ENCODE data around the gene CAB39.

The CAB39 gene

GRCh38 chr2:230788554-230789175 lies 76.0 kb downstream of the CAB39 start:
- DNase-seq, result no peak

DNA sequence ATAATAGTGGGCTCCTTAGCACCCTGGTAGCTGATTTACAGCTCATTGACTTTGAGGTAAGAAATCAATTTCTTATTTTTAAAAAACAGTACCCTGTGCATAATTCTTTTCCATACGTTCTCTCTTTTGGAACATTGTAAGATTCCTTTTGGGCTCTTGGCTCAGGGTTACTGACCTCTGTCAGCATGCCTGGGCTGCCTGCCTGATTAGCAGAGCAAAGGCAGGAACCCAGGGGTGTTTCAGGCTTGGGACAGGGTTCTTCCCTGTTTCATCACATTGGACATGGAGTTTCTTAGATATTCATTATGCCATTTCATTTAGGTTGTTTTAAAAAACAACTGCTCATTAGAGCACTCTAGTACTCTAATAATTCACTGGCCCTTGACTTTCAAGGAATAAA lies 78.3 kb downstream of the CAB39 start:
- no peak for DNase-seq

DNA sequence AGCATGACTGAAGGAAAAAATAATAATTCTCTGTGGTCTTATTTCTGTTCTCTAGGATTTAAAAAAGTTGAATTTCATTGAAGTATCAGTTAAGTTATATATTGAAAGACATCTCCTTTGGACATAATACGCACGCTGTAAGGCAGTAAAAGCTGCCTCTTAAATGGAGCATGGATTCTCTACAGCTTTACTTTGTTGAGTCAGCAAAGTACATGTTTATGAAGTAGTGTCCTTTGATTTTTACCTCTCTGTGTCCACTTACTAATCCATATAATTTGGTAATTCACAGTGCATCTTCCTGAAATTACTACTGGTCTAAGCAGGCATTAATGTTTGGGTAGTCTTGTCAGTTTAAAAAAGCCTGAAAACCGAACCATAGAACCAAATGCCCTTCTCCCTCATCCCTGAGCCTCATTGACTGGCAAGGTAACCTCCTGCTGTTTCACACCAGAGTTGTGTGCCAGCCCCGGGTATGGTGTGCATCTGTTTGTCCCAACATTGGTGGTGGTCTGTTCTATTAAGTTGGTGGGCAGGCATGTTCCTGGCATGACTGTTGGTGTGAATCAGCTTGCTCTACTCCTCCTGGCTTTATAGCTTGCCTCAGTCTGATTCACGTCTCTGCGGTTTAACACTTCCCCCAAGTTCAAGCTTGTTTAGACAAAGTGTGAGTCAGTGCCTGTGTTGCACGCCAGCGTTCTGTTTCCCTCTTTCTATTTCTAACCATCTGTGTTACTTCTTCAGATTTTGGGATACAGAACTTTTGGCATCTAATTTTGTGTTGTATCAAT lies 81.1 kb downstream of the CAB39 start:
- peak; percentile 97 for DNase-seq

DNA sequence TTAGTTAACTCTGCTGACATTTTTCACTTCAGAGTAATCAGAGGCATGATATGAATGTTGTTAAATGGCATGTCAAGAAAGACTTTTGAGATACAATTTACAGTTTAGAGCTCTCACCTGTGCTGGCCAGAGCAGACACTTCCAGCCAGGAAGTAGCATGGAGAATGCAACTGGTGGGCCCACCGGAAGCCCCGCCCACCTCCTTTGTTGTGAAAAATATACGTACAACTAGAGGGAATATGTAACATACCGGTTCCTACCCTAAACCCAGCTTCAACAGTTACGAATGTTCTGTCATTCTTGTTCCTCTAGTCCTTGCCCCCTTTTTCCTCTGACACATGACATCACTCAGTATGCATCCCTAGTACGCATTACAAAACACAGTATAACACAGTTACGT lies 81.9 kb downstream of the CAB39 start:
- DNase-seq, result no peak

DNA sequence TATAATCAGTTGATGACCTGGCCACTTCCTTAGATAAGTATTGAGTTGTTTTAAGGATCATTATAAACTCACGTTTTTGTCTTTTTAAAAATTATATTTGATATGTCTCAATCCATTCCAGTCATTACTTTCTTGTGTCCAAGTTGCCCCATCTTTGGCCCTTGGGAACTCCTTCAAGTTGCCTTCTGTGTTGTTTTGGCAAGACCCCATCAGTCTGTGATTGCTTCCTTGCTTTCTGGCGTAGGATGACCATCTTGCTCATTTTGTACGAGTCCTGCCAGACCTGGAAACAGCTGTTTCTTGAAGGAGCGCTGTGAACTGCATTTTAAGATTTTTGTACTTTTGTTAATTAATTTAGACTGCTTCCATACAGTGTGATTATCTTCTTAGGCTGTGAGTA lies 83.2 kb downstream of the CAB39 start:
- no peak for DNase-seq

- DNase-seq, result no peak
Measured at GRCh38 chr2:230796280-230796862, 83.7 kb downstream of the CAB39 start.

DNA sequence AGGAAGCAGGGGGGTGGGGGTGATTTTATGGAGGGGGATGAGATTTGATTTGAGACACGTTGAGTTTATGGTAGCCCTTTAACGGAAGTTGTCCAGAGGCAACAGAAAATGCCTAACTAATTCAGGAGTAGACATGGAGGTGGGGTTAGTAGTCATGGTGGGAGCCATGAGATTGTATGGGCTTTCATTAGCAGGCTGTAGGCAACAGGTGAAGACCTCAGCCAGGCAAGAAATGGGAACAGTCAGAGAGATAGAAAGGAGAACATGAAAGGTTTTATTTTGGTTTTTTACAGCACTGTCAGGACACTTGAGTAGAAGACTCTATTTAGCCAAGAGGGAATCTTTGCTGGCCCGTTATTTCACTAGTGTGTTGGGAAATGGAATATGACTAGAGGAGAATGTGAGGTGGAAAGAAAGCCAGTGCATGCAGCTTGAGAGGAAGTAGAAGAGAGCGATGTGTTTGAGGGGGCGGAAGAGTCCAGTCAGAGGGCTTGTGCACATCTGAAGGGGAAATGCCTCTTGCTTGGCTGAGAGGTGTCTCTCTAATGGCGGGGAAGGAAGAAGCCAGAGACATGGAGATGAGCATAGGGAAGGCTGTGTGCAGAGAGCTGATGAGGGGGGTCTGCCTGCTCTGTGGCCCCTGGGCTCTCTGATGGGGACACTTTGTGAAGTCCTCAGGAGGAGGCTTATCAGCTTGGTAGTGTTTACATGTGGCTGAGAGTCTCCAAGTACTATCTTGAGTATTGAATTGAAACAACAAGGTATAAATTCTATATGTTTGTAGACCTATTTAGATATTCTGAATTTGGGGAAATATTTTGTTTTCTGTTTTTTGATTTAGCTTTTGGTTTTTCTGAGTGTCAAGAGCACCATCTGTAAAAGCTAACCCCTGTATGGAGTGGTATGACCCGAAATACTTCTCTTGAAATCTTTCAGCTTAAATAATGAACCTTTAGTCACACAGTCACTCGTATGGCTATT lies 85.2 kb downstream of the CAB39 start:
- DNase-seq, result no peak

GRCh38 chr2:230798769-230799399 lies 86.2 kb downstream of the CAB39 start:
- peak; percentile 5 for DNase-seq

- no peak for DNase-seq
Measured at GRCh38 chr2:230805353-230806017, 92.8 kb downstream of the CAB39 start.

DNA sequence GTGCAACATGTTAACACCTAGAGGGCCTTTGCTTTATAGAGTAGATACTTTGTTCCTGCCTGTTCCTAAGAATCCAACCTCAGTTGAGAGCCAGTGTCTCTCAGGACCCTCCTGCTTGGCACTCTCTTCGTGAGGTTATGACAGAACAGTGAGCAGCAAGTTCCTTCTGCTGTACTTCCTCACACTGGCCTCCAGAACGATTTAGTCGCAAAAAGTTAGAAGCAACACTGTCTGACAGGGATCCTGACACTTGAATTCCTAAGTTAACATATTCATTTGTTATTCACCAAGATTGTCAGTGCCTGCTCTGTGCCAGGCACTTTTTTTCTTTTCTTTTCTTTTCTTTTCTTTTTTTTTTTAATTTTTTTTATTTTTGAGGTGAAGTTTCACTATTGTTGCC lies 95.1 kb downstream of the CAB39 start:
- DNase-seq, result no peak

DNA sequence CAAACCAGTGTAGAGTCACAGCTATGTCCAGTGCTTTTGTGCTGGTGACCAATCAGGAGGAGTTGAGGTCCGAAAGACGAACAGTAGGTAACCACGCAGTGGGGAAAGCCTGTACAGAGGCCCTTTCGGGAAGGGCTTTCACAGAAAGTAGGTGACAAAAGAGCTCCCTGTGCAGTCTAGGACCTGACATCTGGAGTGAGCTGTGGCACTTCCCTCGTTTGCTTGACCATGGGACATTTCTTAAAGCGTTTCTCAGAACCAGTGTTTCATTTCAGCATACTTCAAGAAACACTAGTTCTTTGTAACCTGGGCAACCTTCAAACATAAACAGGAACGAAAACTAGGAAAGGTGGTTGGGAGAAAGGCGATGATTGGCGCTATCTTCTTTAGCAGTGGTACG lies 96.4 kb downstream of the CAB39 start:
- no peak for DNase-seq

GRCh38 chr2:230809677-230810251 lies 97.1 kb downstream of the CAB39 start:
- no peak for DNase-seq

DNA sequence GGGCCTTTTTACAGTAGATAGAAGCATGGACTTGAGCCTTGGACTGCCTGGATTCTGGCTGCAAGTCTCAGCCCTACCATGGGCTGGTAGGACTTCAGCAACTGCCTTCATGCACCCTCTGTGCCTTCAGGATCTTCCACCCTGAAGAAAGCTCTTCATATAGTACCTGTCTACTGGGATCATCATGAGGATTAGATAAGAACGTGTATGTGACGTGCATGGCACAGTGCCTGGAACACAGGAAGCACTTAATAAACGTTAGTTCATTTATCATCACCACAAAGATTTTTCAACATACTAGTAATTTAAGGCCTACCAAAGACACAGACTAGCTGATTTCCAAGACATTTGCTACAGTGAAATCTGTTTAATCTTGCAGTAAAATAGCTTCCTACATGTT lies 98.9 kb downstream of the CAB39 start:
- no peak for DNase-seq

DNA sequence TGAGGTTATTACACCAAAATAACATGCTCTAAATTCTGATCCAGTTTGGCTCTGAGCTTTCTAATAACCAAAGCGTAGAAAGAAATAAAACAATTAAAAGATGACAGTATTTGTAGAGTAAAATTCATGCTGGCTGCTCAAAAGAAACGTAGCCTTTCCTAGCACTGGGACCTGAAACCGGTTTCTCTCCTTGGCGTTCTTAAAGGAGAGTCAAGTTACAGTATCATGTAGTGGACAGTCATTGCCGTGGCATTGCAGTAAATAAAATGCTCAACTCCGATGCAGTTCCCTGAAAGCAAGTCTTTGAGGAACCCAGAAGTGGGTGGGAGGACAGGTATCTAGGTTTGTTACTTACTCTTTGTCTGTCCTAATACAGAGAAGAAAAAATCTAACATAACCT lies 99.4 kb downstream of the CAB39 start:
- no peak for DNase-seq

- DNase-seq, result no peak
Measured at GRCh38 chr2:230814616-230815015, 102.0 kb downstream of the CAB39 start.

DNA sequence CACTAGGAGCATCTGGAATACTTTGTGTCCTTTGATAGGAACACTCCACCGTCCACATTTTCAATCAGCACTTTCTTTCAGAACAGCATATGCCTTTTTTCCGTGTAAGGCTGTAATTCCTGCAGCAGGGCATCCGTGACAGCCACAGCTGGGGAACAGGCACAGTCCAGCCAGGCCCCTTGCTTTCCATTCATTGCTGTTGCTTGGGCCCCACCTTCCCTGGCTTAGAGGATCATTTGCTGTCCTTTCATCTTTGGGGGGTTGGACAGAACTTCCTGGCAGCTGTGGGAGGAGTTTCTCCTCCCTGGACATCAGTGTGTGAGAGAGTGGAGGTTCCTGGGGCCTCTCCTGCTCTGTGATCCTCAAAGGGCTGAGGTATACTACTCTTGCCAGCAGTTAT lies 102.4 kb downstream of the CAB39 start:
- DNase-seq, result no peak

GRCh38 chr2:230816735-230817134 lies 104.1 kb downstream of the CAB39 start:
- no peak for DNase-seq

GRCh38 chr2:230819433-230819832 lies 106.8 kb downstream of the CAB39 start:
- DNase-seq, result no peak

DNA sequence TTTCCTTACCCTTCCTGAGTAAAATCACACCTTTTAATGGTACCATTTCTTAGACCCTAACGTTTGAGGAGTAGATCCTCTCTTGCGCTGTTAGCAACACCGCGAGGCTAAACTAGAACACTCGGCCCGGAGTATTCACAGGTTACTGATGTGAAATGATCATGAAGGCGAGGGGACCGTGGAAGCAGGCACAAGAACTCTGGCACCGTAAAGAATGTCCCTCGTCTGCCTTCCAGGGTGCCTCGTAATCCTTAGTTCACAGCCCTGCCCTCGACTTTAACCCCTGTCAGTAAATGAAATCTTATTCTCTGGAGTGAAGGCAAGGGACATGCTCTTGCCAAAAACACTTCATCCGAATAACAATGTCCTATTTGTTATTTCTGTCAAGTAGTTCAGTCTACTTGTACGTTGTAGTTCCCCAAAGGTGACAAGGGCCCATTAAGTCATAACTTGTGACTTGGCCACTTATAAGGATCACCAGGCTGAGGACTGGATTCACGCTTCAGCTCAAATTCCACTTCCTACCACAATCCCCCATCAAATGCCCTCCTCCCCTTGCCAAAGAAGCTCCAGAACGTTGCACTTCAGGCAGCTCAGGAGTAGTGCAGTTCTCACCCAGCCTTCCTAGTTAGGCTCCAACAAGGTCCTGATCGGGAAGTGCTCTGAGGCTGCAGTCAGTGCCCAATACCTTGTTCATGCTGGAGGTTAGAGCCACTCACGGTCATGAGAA lies 108.8 kb downstream of the CAB39 start:
- DNase-seq, result no peak

GRCh38 chr2:230821991-230822520 lies 109.4 kb downstream of the CAB39 start:
- no peak for DNase-seq
